ENCODE data around the gene SSBP3. TPM values are rescaled to one million over a fixed set of nuclear protein-coding genes. Genes with fewer than 3 reads are reported as not detected.

Gene SSBP3
- total RNA-seq, 1 experiment from 2014 or later, result 115 TPM

- no peak for ATAC-seq
- ChIA-PET POLR2A (no interaction called here), CTCF (no interaction called here)
- peaks cover 15% of the 10 kb centered on the region; the same call in 1 of the 2 replicates for H3K4me1 Mint-ChIP-seq
- no peaks in the 10 kb centered on the region for H3K27me3 Mint-ChIP-seq (ENCODE audit: low read depth)
- no peaks in the 10 kb centered on the region for H3K9me3 Mint-ChIP-seq
- H3K27ac Mint-ChIP-seq, result peak overlapping the region; percentile 71; the same call in 1 of the 2 replicates
- TF ChIP-seq NFYB (CRISPR knock-in tag; conservative IDR thresholded peaks at IDR 0.05; ENCODE audit: low read depth) (no peak), TCF7 (CRISPR knock-in tag; IDR thresholded peaks at IDR 0.05; ENCODE audit: low read depth) (no peak), RELA (CRISPR knock-in tag; IDR thresholded peaks at IDR 0.05; ENCODE audit: borderline replicate concordance) (no peak), ZNF671 (CRISPR knock-in tag; IDR thresholded peaks at IDR 0.05) (no peak), ZNF263 (CRISPR knock-in tag; IDR thresholded peaks at IDR 0.05; ENCODE audit: low read depth) (no peak), ZBTB43 (CRISPR knock-in tag; IDR thresholded peaks at IDR 0.05) (no peak), ZBTB21 (CRISPR knock-in tag; IDR thresholded peaks at IDR 0.05; ENCODE audit: borderline replicate concordance) (no peak)
- DNase-seq (ENCODE audit: low spot score), result no peak
- H3K36me3 Mint-ChIP-seq, result peaks cover 2% of the 10 kb centered on the region; the same call in 1 of the 2 replicates
- H3K4me3 Mint-ChIP-seq, result no peak overlapping the region
Measured at GRCh38 chr1:54266908-54267307, 139.3 kb downstream of the SSBP3 start.

- H3K4me1 Mint-ChIP-seq, result peaks cover 15% of the 10 kb centered on the region; the same call in 1 of the 2 replicates
- H3K27me3 Mint-ChIP-seq (ENCODE audit: low read depth), result no peaks in the 10 kb centered on the region
- H3K9me3 Mint-ChIP-seq, result no peaks in the 10 kb centered on the region
- DNase-seq (ENCODE audit: low spot score) (no peak), ATAC-seq (no peak)
- ChIA-PET CTCF (no interaction called here), POLR2A (interaction anchor here (0.5 kb wide), 1 partner anchor 390 kb away, joined by 4 read pairs; no protein-coding TSS in a partner anchor)
- H3K27ac Mint-ChIP-seq, result no peak overlapping the region
- no peak for TF ChIP-seq ATF2 (CRISPR knock-in tag; IDR thresholded peaks at IDR 0.05; ENCODE audit: borderline replicate concordance, low read depth)
- no peak for TF ChIP-seq JAZF1 (CRISPR knock-in tag; IDR thresholded peaks at IDR 0.05)
- TF ChIP-seq E2F4 (CRISPR knock-in tag; IDR thresholded peaks at IDR 0.05; ENCODE audit: borderline replicate concordance, low read depth), result no peak
- no peak for TF ChIP-seq TCF7 (CRISPR knock-in tag; IDR thresholded peaks at IDR 0.05; ENCODE audit: low read depth)
- no peak for TF ChIP-seq ZNF671 (CRISPR knock-in tag; IDR thresholded peaks at IDR 0.05)
- no peak for TF ChIP-seq FOXJ3 (CRISPR knock-in tag; IDR thresholded peaks at IDR 0.05; ENCODE audit: borderline replicate concordance)
- TF ChIP-seq NFATC4 (CRISPR knock-in tag; IDR thresholded peaks at IDR 0.05), result no peak
- H3K4me3 Mint-ChIP-seq, result no peak overlapping the region
- H3K36me3 Mint-ChIP-seq, result peaks cover 2% of the 10 kb centered on the region; the same call in 1 of the 2 replicates
Measured at GRCh38 chr1:54266195-54266594, 140.0 kb downstream of the SSBP3 start.

- POLR2A ChIA-PET, result interaction anchor here (0.5 to 1.5 kb wide), 2 partner anchors 142 to 391 kb away, joined by 3 to 4 read pairs; no protein-coding TSS in a partner anchor
- CTCF ChIA-PET, result no interaction called here
- Mint-ChIP-seq H3K9me3 (no peaks in the 10 kb centered on the region), H3K4me3 (no peak overlapping the region), H3K4me1 (peaks cover 15% of the 10 kb centered on the region; the same call in 1 of the 2 replicates), H3K27ac (no peak overlapping the region; the same call in 1 of the 2 replicates), H3K36me3 (peaks cover 2% of the 10 kb centered on the region; the same call in 1 of the 2 replicates), H3K27me3 (ENCODE audit: low read depth) (no peaks in the 10 kb centered on the region)
- no peak for DNase-seq (ENCODE audit: low spot score)
- ATAC-seq, result no peak; the same call in 1 of the 2 replicates
- TF ChIP-seq CBFB (CRISPR knock-in tag; IDR thresholded peaks at IDR 0.05; ENCODE audit: low read depth) (no peak), ZNF219 (CRISPR knock-in tag; IDR thresholded peaks at IDR 0.05; ENCODE audit: borderline replicate concordance) (no peak), SMAD4 (CRISPR knock-in tag; IDR thresholded peaks at IDR 0.05) (no peak), JUN (CRISPR knock-in tag; IDR thresholded peaks at IDR 0.05) (no peak), CDX4 (CRISPR knock-in tag; IDR thresholded peaks at IDR 0.05; ENCODE audit: borderline replicate concordance) (no peak), ZNF138 (CRISPR knock-in tag; conservative IDR thresholded peaks at IDR 0.05) (no peak), PREB (CRISPR knock-in tag; IDR thresholded peaks at IDR 0.05; ENCODE audit: borderline replicate concordance) (no peak), MXD4 (CRISPR knock-in tag; IDR thresholded peaks at IDR 0.05; ENCODE audit: borderline replicate concordance) (no peak), ZBTB43 (CRISPR knock-in tag; IDR thresholded peaks at IDR 0.05) (no peak), CREM (CRISPR knock-in tag; IDR thresholded peaks at IDR 0.05) (no peak), STAT6 (CRISPR knock-in tag; conservative IDR thresholded peaks at IDR 0.05; ENCODE audit: low read depth) (no peak)
Measured at GRCh38 chr1:54265659-54266058, 140.5 kb downstream of the SSBP3 start.

All from WTC11 (cell line).